GM20000 (cell line): ENCODE data around the gene SIGLEC10.

ENCODE experiments used
- DNase-seq: peaks from one replicate; pipeline ENCODE4 v3.0.0; 2012; ENCODE audit warnings: low spot score
- TF ChIP-seq, protein P1 (sequence below): IDR thresholded peaks from 2 replicates; pipeline ENCODE4 v1.5.1; 2012; ENCODE audit warnings: mild to moderate bottlenecking, control low read depth; ENCODE audit errors: extremely low read depth, missing control alignments

Gene SIGLEC10

DNA sequence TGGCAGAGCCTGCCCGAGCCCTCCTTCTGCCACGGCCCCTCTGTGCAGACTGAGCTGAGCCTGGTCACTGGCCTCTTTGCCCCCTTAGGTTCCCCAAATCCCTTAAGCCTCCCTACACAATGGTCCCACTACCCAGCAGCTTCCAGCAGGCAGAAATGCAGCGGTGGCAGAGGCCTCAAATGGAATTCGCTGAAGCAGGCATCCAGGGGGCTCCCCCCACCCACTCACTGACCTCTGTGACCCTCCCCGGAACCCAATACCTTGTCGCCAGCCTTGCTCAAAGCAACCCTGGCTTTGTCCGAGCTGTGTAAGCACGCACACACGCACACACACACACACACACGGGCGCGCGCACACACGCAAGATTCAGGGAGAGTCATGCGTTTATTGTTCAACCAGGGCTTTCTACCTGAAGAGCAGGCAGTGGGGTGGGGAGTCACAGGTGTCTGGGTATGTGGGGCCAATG, 29.5 kb downstream of the SIGLEC10 start, which contains the start of gene LIM2:
TSS of gene LIM2 (minus strand) at position 51 of the 466 bp plus-strand sequence. CDS start 531 bp downstream, outside the sequence.
- TF ChIP-seq, protein P1, sequence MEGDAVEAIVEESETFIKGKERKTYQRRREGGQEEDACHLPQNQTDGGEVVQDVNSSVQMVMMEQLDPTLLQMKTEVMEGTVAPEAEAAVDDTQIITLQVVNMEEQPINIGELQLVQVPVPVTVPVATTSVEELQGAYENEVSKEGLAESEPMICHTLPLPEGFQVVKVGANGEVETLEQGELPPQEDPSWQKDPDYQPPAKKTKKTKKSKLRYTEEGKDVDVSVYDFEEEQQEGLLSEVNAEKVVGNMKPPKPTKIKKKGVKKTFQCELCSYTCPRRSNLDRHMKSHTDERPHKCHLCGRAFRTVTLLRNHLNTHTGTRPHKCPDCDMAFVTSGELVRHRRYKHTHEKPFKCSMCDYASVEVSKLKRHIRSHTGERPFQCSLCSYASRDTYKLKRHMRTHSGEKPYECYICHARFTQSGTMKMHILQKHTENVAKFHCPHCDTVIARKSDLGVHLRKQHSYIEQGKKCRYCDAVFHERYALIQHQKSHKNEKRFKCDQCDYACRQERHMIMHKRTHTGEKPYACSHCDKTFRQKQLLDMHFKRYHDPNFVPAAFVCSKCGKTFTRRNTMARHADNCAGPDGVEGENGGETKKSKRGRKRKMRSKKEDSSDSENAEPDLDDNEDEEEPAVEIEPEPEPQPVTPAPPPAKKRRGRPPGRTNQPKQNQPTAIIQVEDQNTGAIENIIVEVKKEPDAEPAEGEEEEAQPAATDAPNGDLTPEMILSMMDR: no peak
- DNase-seq: no peak

DNA sequence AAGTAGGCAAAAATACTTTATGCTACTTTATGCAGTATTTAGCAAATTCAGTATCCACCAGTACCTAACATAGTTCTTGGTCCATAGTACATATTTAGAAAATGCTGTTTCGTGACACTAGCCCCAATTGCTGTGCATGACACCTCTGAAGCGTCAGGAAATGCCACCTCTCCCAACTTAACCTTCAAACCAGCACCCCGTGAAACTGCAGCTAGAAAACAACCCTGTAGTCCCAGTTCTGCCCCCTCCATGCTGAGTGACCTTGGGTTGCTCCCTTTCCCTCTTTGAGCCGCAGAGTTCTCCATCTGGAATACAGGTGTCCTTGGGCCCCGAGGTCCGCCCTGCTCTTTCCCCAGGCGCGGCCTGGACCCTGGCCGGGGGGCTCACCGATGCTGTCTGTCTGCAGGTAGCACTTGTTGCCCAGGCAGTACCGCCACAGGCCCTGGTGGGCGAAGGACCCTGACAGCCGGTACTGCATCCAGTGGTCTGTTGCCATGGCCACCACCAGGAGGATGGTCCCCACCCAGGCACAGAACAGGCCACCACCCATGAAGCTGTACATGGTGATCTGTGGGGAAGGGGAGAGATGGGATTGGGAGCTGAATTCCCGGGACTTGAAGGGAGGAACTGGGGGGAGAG, 30.4 kb downstream of the SIGLEC10 start:
- TF ChIP-seq, protein P1: no peak
- DNase-seq: no peak

DNA sequence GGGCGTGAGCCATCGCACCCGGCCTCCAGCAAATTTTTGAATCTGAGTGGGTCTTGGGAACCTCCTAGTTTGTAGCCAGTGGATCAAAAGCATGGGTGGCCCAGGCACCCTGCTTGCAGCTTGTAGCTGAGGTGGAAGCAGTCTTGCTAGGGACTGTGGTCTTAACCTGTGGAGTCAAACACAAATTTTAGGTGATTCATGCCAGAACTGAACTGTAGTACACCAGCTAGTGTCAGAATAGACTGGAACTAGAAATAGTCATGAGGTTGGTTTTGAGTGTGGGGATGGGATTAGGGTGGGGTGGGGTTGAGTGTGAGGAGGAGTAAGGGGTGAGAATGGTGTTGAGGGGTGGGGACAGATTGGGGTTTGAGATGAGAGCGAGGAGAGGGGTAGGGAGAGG, 35.4 kb downstream of the SIGLEC10 start:
- no peak for DNase-seq
- TF ChIP-seq, protein P1: no peak

DNA sequence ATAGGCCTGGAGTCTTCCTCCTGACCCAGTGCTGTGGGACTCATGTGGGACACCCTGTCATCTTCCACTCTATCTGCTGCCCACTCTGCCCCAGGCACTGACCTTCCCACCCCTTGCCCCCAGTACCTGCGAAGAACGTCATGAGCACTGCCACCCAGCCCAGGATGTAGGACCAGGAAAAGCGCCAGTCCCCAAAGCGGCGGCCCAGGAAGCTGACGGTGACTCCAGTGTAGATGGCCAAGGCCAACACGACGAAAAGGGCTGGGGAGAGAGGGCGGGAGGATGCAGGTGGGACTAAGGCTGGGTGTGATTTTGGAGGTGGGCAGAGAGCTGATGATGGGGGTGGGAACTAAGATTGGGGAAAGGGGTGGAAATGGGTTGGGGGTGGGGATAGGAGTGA, 37.1 kb downstream of the SIGLEC10 start:
- no peak for DNase-seq
- TF ChIP-seq, protein P1: no peak

DNA sequence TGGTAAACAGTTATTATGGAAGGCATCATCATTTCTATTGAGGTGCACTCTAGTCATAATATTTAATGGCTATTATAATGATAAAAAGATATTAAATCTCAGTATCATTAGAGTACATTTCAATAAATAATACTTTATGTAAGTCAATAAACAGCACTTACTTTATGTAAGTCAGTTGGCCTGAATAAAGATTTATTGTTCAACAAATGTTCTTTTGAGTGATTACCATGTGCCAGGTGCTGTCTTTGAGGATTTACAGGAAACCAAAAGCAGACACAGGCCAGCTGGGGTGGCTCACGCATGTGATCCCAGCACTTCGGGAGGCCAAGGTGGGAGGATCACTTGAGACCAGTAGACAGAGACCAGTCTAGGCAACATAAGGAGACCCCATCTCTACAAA, 40.0 kb downstream of the SIGLEC10 start:
- DNase-seq: no peak

DNA sequence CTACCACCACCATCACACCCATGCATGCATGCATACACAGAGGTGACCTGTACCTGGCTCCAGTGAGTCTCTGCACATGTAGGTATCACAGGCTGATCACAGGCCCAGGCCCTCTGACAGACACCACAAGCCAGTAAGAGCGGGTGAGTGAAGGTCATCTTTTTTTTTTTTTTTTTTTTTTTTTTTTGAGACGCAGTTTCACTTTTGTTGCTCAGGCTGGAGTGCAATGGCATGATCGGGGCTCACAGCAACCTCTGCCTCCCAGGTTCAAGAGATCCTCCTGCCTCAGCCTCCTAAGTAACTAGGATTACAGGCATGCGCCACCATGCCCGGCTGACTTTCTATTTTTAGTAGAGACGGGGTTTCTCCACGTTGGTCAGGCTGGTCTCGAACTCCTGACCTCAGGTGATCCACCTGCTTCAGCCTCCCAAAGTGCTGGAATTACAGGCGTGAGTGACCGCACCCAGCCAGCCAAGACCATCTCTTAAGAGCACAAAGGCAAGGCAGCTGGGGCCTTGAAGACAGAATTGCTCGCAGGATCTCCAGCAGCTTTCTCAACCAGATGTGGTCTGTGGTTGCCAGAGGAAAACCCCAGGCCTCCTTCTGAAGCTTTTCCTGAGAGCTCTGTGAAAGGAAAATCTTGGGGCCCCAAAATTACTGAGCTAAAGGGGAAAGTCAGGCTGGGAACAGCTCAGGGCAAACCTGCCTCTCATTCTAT, 41.8 kb downstream of the SIGLEC10 start:
- TF ChIP-seq, protein P1: no peak
- DNase-seq: no peak

More for the DNA sequence above, 40.0 kb downstream of the SIGLEC10 start:
- TF ChIP-seq, protein P1: no peak
